ENCODE data around the gene MYO1H.

MYO1H gene

DNA sequence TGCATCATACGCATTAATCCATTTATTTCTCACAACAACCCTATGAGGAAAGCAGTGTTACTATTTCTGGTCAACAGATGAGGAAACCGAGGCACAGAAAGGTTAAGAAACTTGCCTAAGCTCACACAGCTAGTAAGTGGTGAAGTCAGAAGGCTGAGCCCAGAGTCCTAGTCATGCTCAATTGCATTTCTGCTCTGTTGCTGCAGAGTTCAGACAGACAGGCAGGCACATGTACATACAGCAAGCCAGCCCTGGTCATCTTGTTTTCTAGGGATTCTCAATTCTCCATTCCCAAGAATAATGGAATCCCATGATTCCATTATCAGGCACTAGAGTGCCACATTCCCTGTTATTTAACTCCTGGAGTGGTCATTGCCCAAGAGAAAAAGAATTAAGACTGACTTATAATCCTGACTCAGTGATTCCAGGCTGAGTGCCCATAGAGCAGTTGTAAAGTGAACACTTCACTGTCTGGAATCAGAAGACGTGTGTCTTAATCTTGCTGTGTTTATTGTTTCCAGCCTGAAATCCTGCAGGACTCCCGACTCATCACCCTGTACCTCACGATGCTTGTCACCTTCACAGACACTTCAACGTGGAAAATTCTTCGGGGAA is 140.5 kb downstream of the MYO1H start:
- DNase-seq (ENCODE audit: low read depth in 1 of 2, low spot score in 1 of 2), result no peak

DNA sequence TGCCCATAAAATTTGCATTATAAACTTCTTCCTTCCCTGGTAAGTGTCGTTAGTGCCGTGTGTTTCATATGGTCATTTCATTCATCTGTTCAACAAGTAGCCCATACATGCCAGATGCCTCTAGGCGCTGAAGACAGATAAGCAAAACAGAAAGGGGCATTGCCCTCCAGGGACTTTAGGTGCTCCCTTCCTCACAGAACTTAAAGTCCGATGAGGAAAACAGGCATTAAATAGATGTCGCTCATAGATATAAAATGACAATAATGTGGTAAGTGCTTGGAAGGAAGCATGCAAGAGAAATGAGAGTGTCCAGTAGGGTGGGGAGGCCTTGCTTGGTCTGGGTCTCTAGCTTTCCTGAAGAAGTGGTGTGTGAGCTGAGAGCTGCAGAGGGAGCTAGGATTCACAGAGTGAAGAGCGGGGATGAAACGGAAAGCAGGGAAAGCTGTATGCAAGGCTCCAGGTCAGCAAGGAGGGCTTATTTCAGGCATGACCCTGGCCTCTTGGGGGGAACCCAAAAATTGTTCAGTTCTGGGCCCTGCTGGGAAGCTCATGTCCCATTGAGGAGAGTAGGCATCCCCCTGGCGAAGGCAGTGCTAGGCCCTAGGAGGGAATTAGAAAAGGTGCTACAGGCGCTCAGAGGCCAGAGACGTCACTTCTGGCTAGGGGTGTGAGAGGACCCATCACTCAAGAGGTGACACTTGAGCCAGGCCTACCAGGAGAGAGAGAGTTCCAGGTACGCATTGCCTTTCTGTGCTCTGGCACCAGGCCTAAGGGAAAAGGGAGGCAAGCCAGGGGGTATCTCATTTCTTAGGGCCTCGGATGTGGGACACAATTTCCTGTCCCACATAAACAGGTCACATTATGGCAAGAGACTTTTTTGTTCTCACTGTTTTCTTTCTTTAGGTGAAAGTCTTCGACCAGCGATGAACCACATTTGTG is 141.6 kb downstream of the MYO1H start:
- DNase-seq (ENCODE audit: low read depth in 1 of 2, low spot score in 1 of 2), result no peak

DNA sequence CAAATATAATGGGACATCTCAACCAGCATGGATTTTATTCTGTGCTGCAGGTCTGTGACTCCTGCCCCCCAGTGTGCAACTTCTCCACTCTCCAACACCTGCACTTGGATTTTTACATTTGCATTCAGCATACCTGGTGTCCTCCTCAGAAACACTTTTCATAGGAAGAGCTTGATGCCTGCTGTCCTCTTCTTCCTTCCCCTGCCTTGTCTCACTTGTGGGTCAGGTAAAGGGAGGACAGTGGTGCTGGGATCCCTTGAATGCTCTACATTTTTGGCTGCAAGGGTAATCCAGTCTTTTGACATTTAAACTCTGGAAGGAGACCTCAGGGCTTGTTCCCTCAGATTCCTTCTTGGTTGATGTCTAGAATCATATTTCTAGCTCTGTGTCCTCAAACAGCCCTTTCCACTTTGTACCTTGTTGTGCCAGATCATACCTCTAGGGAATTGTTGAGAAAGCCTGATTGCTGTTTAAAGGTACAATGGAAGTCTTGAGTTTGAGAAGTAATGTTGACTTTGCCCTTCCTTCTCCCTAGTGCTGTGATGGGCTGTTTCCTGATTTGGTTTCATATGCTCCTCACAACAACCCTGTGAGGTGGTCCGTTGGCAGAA is 142.4 kb downstream of the MYO1H start:
- no peak for DNase-seq (ENCODE audit: low read depth in 1 of 2, low spot score in 1 of 2)

DNA sequence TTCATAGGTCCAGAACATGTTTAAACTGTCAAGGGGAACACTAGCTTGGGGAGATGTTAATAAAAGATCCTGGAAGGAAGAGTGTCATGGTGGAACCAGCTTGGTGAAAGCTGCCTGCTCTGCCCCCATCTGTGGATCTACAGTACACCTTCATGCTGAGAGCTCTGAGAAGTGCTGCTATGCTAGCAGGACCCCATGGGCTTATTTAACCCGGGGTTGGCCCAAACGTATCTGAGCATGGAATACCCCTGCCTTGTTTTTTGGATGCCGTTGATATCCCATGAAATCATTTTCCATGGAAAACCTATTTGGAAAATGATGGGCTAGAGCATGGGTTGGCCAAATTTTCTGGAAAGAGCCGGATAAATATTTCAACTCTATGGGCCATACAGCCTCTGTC is 144.0 kb downstream of the MYO1H start:
- no peak for DNase-seq (ENCODE audit: low read depth in 1 of 2, low spot score in 1 of 2)

DNA sequence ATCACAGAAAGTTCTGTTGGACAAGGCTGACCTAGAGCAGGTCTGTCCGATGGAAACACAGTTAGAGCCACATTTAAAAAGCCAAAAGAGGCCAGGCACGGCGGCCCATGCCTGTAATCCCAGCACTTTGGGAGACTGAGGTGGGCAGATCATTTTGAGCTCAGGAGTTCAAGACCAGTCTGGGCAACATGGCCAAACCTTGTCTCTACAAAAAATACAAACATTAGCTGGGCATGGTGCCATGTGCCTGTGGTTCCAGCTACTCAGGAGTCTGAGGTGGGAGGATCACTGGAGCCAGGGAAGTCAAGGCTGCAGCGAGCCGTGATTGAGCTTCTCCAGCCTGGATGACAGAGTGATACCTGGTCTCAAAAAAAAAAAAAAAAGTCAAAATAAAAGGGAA is 144.7 kb downstream of the MYO1H start:
- no peak for DNase-seq (ENCODE audit: low read depth in 1 of 2, low spot score in 1 of 2)

DNA sequence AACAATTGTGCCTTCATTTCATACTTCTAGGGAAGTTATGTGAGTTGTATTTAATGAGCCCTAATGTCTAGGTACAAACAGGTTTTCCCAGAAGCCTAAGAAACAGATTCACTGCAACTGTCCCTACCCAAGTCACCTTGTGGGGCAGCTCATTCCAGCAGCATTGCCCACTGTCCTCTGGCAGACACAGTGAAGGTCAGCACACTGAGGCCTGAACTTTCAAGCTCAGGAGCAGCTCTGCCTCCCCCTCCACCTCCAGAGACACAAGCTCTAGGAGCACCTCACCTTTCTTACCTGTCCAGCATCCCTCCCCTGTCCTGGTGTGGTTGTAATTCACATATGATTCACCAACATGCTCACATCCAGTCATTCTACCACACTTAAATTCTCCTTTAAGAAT is 145.4 kb downstream of the MYO1H start:
- no peak for DNase-seq (ENCODE audit: low read depth in 1 of 2, low spot score in 1 of 2)

DNA sequence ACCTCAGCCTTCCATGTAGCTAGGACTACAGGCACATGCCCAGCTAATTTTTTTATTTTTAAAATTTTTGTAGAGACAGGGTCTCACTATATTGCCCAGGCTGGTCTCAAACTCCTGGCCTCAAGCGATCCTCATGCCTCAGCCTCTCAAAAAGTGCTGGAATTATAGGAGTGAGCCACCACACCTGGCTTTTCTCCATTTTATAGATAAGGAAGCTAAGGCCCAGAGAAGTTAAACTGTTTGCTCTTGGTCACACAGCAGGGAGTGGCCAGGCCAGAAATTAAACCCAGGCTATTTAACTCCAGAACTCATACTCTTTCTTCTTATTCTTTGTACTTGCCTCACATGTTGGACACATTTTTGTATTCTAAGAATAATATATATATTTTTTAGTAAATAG is 146.2 kb downstream of the MYO1H start:
- no peak for DNase-seq (ENCODE audit: low read depth in 1 of 2, low spot score in 1 of 2)

DNA sequence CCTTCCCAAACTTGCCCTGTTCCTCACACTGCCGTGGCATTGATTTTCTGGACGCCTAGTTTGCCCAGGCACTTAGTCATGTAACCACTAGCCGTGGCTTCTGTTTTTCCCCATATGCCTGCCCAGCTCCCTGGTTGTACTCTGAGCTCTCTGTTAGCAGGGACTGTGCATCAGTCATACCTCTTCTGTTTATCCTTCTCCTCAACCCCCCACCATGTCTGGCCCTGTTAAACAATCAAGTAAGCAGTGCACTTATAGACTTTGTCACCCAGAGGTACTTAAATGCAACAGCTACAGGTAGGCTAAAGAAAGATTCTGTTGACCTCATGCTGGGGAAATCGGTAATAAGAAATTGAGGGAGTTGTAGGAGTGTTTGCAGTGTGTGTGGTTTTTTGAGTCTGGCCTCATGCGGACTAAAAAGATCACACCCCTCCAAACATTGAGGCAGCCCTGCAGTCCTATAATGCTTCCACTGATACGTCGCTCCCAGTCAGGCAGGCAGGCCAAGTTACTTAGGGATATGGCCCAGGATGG is 146.7 kb downstream of the MYO1H start:
- no peak for DNase-seq (ENCODE audit: low read depth in 1 of 2, low spot score in 1 of 2)

DNA sequence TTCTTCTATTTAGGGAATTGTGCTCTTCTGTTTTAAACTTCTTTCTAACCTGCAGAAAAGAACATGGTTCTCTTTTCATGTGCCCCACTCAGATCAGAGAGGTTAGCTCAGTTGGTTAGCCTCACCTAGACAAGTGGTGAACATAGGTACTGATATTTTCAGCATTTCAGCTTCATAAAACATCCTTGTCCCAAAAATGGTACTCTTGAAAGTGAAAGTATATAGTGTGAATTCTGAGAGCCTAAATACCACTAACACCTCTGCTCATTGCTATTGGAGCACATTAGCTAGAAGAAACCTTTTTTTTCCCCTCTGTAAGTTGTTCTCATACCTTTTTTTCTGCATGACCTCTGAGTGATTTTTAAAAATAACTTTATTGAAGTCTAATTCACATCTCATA is 147.3 kb downstream of the MYO1H start:
- DNase-seq (ENCODE audit: low read depth in 1 of 2, low spot score in 1 of 2), result no peak

DNA sequence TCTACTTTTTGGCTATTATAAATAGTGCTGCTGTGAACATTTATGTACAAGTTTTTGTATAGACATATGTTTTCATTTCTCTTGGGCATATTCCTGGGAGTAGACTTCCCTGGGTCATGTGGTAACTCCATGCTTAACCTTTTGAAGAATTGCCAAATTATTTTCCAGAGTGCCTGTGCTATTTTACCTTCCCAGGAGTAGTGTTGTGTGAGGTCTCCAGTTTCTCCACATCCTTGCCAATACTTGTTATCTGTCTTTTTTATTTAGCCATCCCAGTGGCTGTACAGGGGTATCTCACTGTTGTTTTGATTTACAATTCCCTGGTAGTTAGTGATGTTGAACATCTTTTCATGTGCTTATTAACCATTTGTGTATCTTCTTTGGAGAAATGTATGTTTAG is 148.6 kb downstream of the MYO1H start:
- no peak for DNase-seq (ENCODE audit: low read depth in 1 of 2, low spot score in 1 of 2)

DNA sequence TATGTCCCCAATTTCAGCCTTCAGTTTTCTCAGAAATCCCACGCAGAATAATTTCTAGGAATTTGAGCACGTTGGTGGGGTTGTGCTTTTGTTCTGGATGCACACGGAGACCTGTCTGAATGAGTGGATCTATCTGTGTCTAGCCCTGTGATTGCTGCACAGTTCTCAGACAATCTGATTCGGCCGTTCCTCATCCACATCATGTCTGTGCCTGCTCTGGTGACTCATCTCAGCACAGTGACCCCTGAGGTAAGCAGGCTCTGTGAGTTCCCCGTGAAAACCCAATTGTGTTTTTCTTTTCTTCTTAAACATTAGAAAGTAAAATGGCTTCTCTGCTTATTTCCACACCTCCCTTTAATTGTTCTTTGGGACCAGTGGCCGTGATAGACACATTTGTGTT is 150.0 kb downstream of the MYO1H start:
- no peak for DNase-seq (ENCODE audit: low read depth in 1 of 2, low spot score in 1 of 2)
